OCI-LY1 (cell line): ENCODE results near the gene IRF4.

Experiments
- H2AFZ ChIP-seq: fragments of 200-600 bp; sonication (generic), shearing (Covaris generic); 2 replicates; pipeline ENCODE4 v1.6.0; 2014; ENCODE audit warnings: antibody characterized with exemption, mild to moderate bottlenecking, low read length
- H3F3A ChIP-seq: fragments of 200-600 bp; sonication (generic), shearing (Covaris generic); 2 replicates; pipeline ENCODE4 v1.6.0; 2014; ENCODE audit warnings: mild to moderate bottlenecking, antibody characterized with exemption, low read length, moderate library complexity; ENCODE audit not compliant: insufficient read depth
- H3K27ac ChIP-seq: fragments of 200-600 bp; sonication (generic); 2 replicates; pipeline ENCODE4 v1.5.1; 2014; ENCODE audit warnings: low read length, mixed run types, mild to moderate bottlenecking, low read depth; ENCODE audit not compliant: poor library complexity, severe bottlenecking
- H3K27me3 ChIP-seq: fragments of 200-600 bp; sonication (generic); 2 replicates; pipeline ENCODE4 v1.6.0; 2014; ENCODE audit warnings: antibody characterized with exemption, mild to moderate bottlenecking, low read length, moderate library complexity; ENCODE audit not compliant: insufficient read depth
- H3K36me3 ChIP-seq: fragments of 200-600 bp; sonication (generic); 2 replicates; pipeline ENCODE4 v1.6.1; 2014; ENCODE audit warnings: mild to moderate bottlenecking, antibody characterized with exemption, low read length, moderate library complexity, mixed read lengths; ENCODE audit not compliant: insufficient read depth
- H3K4me1 ChIP-seq: fragments of 200-600 bp; sonication (generic); 2 replicates; pipeline ENCODE4 v1.5.1; 2014; ENCODE audit warnings: mild to moderate bottlenecking, low read length, moderate library complexity; ENCODE audit not compliant: insufficient read depth, severe bottlenecking
- H3K4me2 ChIP-seq: fragments of 200-600 bp; sonication (generic), shearing (Covaris generic); 2 replicates; pipeline ENCODE4 v1.6.1; 2014; ENCODE audit warnings: low read length
- H3K4me3 ChIP-seq: fragments of 200-600 bp; sonication (generic); 2 replicates; pipeline ENCODE4 v1.5.1; 2014; ENCODE audit warnings: low read length, low read depth, mild to moderate bottlenecking, mixed read lengths; ENCODE audit not compliant: poor library complexity, severe bottlenecking
- H3K79me2 ChIP-seq: fragments of 200-600 bp; shearing (Covaris generic); 2 replicates; pipeline ENCODE4 v1.6.1; 2016; ENCODE audit warnings: mixed run types, low read length, mixed read lengths; ENCODE audit not compliant: insufficient read depth
- H3K9ac ChIP-seq: fragments of 200-600 bp; sonication (generic), shearing (Covaris generic); 2 replicates; pipeline ENCODE4 v1.6.1; 2014; ENCODE audit warnings: mild to moderate bottlenecking, low read length, mixed read lengths
- H3K9me2 ChIP-seq: fragments of 200-600 bp; sonication (generic), shearing (Covaris generic); 2 replicates; pipeline ENCODE4 v1.6.1; 2014; ENCODE audit warnings: low read depth, mild to moderate bottlenecking, low read length, mixed read lengths
- H3K9me3 ChIP-seq: fragments of 200-600 bp; shearing (Covaris generic); 2 replicates; pipeline ENCODE4 v1.6.1; 2014; ENCODE audit warnings: low read length, mixed read lengths
- H4K20me1 ChIP-seq: fragments of 200-600 bp; sonication (generic), shearing (Covaris generic); 2 replicates; pipeline ENCODE4 v1.6.0; 2016; ENCODE audit warnings: mild to moderate bottlenecking, low read length; ENCODE audit not compliant: insufficient read depth
- CTCF ChIP-seq: fragments of 200-600 bp; sonication (generic), shearing (Covaris generic); IDR thresholded peaks from 2 replicates; pipeline ENCODE4 v1.5.1; 2017; ENCODE audit warnings: mild to moderate bottlenecking, antibody characterized with exemption, low read length, moderate library complexity, mixed read lengths
- EZH2 ChIP-seq: fragments of 200-600 bp; sonication (generic), shearing (Covaris generic); IDR thresholded peaks from 2 replicates; pipeline ENCODE4 v1.8.0; 2017; ENCODE audit warnings: borderline replicate concordance, mixed run types, mild to moderate bottlenecking, antibody characterized with exemption, low read length, moderate library complexity, mixed read lengths

IRF4 gene

GRCh38 chr6:428047-428603, 36.6 kb downstream of the IRF4 start:
- Histone ChIP-seq H3K9ac (no peak overlapping the region), H3K9me3 (no peaks in the 10 kb centered on the region), H3K4me2 (no peak overlapping the region), H3K4me1 (no peaks in the 10 kb centered on the region), H3K4me3 (no peak overlapping the region), H2AFZ (no peak overlapping the region), H3K27ac (no peak overlapping the region), H3K9me2 (no peaks in the 10 kb centered on the region), H4K20me1 (no peaks in the 10 kb centered on the region), H3F3A (no peaks in the 10 kb centered on the region), H3K79me2 (no peaks in the 10 kb centered on the region), H3K27me3 (peaks cover 8% of the 10 kb centered on the region; the same call in 1 of the 2 replicates), H3K36me3 (no peaks in the 10 kb centered on the region)
- TF ChIP-seq CTCF = no peak

GRCh38 chr6:429515-430121, 38.1 kb downstream of the IRF4 start:
- Histone ChIP-seq H3K9me3 (no peaks in the 10 kb centered on the region), H3F3A (no peaks in the 10 kb centered on the region), H2AFZ (no peak overlapping the region), H3K4me2 (no peak overlapping the region), H3K4me3 (no peak overlapping the region), H3K9me2 (no peaks in the 10 kb centered on the region), H3K27ac (no peak overlapping the region), H4K20me1 (no peaks in the 10 kb centered on the region), H3K79me2 (no peaks in the 10 kb centered on the region), H3K9ac (no peak overlapping the region), H3K27me3 (peaks cover 8% of the 10 kb centered on the region; the same call in 1 of the 2 replicates), H3K4me1 (no peaks in the 10 kb centered on the region), H3K36me3 (no peaks in the 10 kb centered on the region)
- no peak for TF ChIP-seq EZH2
- TF ChIP-seq CTCF = no peak

GRCh38 chr6:431504-431903, 40.0 kb downstream of the IRF4 start:
- H3K27ac ChIP-seq = no peak overlapping the region
- peaks cover 8% of the 10 kb centered on the region; the same call in 1 of the 2 replicates for H3K27me3 ChIP-seq
- H3F3A ChIP-seq = no peaks in the 10 kb centered on the region
- H3K9me2 ChIP-seq = no peaks in the 10 kb centered on the region
- H3K36me3 ChIP-seq = no peaks in the 10 kb centered on the region
- H3K9ac ChIP-seq = no peak overlapping the region
- no peak for TF ChIP-seq CTCF
- TF ChIP-seq EZH2 = no peak
- H4K20me1 ChIP-seq = no peaks in the 10 kb centered on the region
- no peak overlapping the region for H2AFZ ChIP-seq
- no peak overlapping the region for H3K4me3 ChIP-seq
- no peaks in the 10 kb centered on the region for H3K9me3 ChIP-seq
- no peaks in the 10 kb centered on the region for H3K79me2 ChIP-seq
- H3K4me2 ChIP-seq = no peak overlapping the region
- H3K4me1 ChIP-seq = no peaks in the 10 kb centered on the region
